ENCODE results near the gene SMIM5. TPM values are rescaled to one million over a fixed set of nuclear protein-coding genes. Genes with fewer than 3 reads are reported as not detected.
A peak's percentile ranks its signal among the peaks of the same experiment; 100 is the strongest.

SMIM5 gene
- polyA plus RNA-seq, 2 of the 4 experiments (the other 2 are of a cell fraction): 0.15 to 0.25 TPM

DNA sequence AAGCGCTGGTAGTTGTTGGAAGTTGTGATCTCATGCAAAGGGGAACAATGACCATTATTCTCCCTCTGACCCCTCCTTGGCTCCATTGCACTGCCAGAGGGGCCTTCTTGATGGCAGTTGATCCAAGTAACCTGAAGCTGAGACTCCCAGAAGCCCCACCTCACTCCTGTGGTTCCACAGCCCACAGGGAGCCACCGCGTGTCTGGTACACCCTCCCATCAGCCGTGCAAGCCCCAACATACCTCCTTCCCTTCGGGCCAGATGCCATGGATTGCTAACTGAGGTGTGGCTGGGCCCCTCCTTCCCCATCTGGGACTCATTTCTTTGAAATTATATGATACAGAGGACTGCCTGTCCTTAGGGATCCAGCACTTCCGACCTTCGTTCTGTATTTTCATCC, 51.7 kb downstream of the SMIM5 start:
- ChIA-PET POLR2A (no interaction called here), CTCF (interaction anchor here (0.6 to 19.2 kb wide), 3 partner anchors 10 to 91 kb away, joined by 3 to 148 read pairs (median 29); partner anchors contain the start of gene SMIM5)
- DNase-seq (ENCODE audit: low read depth in 1 of 2, low spot score in 1 of 2) (peak in 1 of 2 experiments; percentile 82), ATAC-seq (peak; percentile 9 to 69; a peak in 4 of 6 replicates), FAIRE-seq (no peak)
- TF ChIP-seq TFCP2L1 (CRISPR knock-in tag; IDR thresholded peaks at IDR 0.05) (no peak), FOXS1 (CRISPR knock-in tag; IDR thresholded peaks at IDR 0.05) (0 out of 2 replicates have a peak, but pooled peaks have one; percentile 12), KDM1A (IDR thresholded peaks at IDR 0.05; ENCODE audit: low read depth) (no peak), HOXB13 (CRISPR knock-in tag; IDR thresholded peaks at IDR 0.05; ENCODE audit: low read depth) (peak; percentile 48; the same call in 1 of the 2 replicates), FOSL2 (IDR thresholded peaks at IDR 0.05) (no peak), FOSL2 (CRISPR knock-in tag; IDR thresholded peaks at IDR 0.05) (no peak), EP300 (IDR thresholded peaks at IDR 0.05) (no peak), ZSCAN20 (CRISPR knock-in tag; IDR thresholded peaks at IDR 0.05) (no peak), RAD21 (conservative IDR thresholded peaks at IDR 0.05 in 1 of 2, IDR thresholded peaks at IDR 0.05 in 1 of 2) (no peak), NPAS2 (CRISPR knock-in tag; IDR thresholded peaks at IDR 0.05; ENCODE audit: borderline replicate concordance) (no peak), SMC3 (IDR thresholded peaks at IDR 0.05) (no peak), ZC3H11A (IDR thresholded peaks at IDR 0.05) (no peak), JUN (IDR thresholded peaks at IDR 0.05) (0 out of 5 replicates have a peak, but pooled peaks of 1 of the 2 experiments have one; percentile 14), NR3C1 (IDR thresholded peaks at IDR 0.05) (no peak), TP53 (CRISPR knock-in tag; IDR thresholded peaks at IDR 0.05) (no peak), HOXB5 (CRISPR knock-in tag; IDR thresholded peaks at IDR 0.05) (peak; percentile 31; the same call in 1 of the 2 replicates), ZNF302 (CRISPR knock-in tag; IDR thresholded peaks at IDR 0.05) (peak; percentile 66; the same call in 1 of the 2 replicates)
- TF ChIP-seq, protein P1, sequence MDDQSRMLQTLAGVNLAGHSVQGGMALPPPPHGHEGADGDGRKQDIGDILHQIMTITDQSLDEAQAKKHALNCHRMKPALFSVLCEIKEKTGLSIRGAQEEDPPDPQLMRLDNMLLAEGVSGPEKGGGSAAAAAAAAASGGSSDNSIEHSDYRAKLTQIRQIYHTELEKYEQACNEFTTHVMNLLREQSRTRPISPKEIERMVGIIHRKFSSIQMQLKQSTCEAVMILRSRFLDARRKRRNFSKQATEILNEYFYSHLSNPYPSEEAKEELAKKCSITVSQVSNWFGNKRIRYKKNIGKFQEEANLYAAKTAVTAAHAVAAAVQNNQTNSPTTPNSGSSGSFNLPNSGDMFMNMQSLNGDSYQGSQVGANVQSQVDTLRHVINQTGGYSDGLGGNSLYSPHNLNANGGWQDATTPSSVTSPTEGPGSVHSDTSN (IDR thresholded peaks at IDR 0.05): no peak
- TF ChIP-seq, protein P2, sequence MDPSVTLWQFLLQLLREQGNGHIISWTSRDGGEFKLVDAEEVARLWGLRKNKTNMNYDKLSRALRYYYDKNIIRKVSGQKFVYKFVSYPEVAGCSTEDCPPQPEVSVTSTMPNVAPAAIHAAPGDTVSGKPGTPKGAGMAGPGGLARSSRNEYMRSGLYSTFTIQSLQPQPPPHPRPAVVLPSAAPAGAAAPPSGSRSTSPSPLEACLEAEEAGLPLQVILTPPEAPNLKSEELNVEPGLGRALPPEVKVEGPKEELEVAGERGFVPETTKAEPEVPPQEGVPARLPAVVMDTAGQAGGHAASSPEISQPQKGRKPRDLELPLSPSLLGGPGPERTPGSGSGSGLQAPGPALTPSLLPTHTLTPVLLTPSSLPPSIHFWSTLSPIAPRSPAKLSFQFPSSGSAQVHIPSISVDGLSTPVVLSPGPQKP (IDR thresholded peaks at IDR 0.05; ENCODE audit: low read depth, low read length): no peak
- TF ChIP-seq, protein P3, sequence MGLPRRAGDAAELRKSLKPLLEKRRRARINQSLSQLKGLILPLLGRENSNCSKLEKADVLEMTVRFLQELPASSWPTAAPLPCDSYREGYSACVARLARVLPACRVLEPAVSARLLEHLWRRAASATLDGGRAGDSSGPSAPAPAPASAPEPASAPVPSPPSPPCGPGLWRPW (IDR thresholded peaks at IDR 0.05): no peak
- TF ChIP-seq, protein P4, sequence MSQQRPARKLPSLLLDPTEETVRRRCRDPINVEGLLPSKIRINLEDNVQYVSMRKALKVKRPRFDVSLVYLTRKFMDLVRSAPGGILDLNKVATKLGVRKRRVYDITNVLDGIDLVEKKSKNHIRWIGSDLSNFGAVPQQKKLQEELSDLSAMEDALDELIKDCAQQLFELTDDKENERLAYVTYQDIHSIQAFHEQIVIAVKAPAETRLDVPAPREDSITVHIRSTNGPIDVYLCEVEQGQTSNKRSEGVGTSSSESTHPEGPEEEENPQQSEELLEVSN (IDR thresholded peaks at IDR 0.05; ENCODE audit: borderline replicate concordance, low read depth): no peak
- TF ChIP-seq, protein P5, sequence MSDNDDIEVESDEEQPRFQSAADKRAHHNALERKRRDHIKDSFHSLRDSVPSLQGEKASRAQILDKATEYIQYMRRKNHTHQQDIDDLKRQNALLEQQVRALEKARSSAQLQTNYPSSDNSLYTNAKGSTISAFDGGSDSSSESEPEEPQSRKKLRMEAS (IDR thresholded peaks at IDR 0.05): peak; percentile 59
- TF ChIP-seq, protein P6, sequence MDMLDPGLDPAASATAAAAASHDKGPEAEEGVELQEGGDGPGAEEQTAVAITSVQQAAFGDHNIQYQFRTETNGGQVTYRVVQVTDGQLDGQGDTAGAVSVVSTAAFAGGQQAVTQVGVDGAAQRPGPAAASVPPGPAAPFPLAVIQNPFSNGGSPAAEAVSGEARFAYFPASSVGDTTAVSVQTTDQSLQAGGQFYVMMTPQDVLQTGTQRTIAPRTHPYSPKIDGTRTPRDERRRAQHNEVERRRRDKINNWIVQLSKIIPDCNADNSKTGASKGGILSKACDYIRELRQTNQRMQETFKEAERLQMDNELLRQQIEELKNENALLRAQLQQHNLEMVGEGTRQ (IDR thresholded peaks at IDR 0.05): no peak
- H3K4me3 ChIP-seq: no peak overlapping the region
- H3K4me2 ChIP-seq: peak overlapping the region; percentile 64
- peak overlapping the region; percentile 86 to 93 for H3K27ac ChIP-seq
- peaks cover 95% of the 10 kb centered on the region for H3K4me1 ChIP-seq
- WGBS (ENCODE audit: missing lambda C conversion rate): 27% methylated on average over 7 of the region's 7 CpGs
- no peaks in the 10 kb centered on the region for H3K9me3 ChIP-seq

DNA sequence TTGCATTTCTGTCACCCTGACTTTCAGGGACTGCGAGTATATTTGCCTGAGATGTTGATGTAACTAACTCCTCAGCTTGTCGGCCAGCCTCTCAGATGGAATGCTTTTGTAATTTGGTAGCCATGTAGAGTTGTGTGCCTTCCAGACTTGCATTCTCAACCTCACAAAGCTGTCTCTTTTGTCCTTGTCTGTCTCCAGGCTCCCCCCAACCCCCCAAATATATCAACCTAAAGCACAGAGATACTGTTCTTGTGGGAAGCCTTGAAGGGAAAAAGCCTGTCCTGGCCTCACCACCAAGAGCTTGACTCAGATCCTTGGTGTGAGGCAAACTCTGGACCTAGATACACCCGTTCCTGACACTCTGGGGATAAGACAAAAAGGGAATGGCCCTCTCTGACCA, 52.3 kb downstream of the SMIM5 start:
- Histone ChIP-seq H3K4me2 (peak overlapping the region; percentile 64), H3K4me3 (no peak overlapping the region), H3K9me3 (no peaks in the 10 kb centered on the region), H3K4me1 (peaks cover 95% of the 10 kb centered on the region), H3K27ac (peak overlapping the region; percentile 86 to 93)
- 50% methylated on average over 3 of the region's 3 CpGs for WGBS (ENCODE audit: missing lambda C conversion rate)
- DNase-seq (ENCODE audit: low read depth in 1 of 2, low spot score in 1 of 2): no peak
- CTCF ChIA-PET: interaction anchor here (0.9 to 19.2 kb wide), 4 partner anchors 8 to 84 kb away, joined by 3 to 148 read pairs (median 18); partner anchors contain the start of gene SMIM5
- no peak for ATAC-seq
- POLR2A ChIA-PET: no interaction called here
- no peak for FAIRE-seq
- TF ChIP-seq CBX2 (IDR thresholded peaks at IDR 0.05; ENCODE audit: borderline replicate concordance, low read depth) (no peak), CHD2 (IDR thresholded peaks at IDR 0.05; ENCODE audit: low read length, partially characterized antibody) (no peak), POLR2A (IDR thresholded peaks at IDR 0.05; ENCODE audit: low read length) (no peak), JUN (IDR thresholded peaks at IDR 0.05) (no peak), CBX8 (IDR thresholded peaks at IDR 0.05) (no peak), EHF (CRISPR knock-in tag; IDR thresholded peaks at IDR 0.05) (no peak), TP53 (CRISPR knock-in tag; IDR thresholded peaks at IDR 0.05) (no peak), SMC3 (IDR thresholded peaks at IDR 0.05) (no peak), ZSCAN20 (CRISPR knock-in tag; IDR thresholded peaks at IDR 0.05) (no peak), FOSB (CRISPR knock-in tag; IDR thresholded peaks at IDR 0.05) (no peak), ZNF302 (CRISPR knock-in tag; IDR thresholded peaks at IDR 0.05) (no peak), CEBPB (IDR thresholded peaks at IDR 0.05) (no peak), NPAS2 (CRISPR knock-in tag; IDR thresholded peaks at IDR 0.05; ENCODE audit: borderline replicate concordance) (no peak)
- TF ChIP-seq, protein P7, sequence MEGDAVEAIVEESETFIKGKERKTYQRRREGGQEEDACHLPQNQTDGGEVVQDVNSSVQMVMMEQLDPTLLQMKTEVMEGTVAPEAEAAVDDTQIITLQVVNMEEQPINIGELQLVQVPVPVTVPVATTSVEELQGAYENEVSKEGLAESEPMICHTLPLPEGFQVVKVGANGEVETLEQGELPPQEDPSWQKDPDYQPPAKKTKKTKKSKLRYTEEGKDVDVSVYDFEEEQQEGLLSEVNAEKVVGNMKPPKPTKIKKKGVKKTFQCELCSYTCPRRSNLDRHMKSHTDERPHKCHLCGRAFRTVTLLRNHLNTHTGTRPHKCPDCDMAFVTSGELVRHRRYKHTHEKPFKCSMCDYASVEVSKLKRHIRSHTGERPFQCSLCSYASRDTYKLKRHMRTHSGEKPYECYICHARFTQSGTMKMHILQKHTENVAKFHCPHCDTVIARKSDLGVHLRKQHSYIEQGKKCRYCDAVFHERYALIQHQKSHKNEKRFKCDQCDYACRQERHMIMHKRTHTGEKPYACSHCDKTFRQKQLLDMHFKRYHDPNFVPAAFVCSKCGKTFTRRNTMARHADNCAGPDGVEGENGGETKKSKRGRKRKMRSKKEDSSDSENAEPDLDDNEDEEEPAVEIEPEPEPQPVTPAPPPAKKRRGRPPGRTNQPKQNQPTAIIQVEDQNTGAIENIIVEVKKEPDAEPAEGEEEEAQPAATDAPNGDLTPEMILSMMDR (IDR thresholded peaks at IDR 0.05): no peak
- TF ChIP-seq, protein P6 (IDR thresholded peaks at IDR 0.05): no peak
